Adipocyte (in vitro differentiated cells): ENCODE measurements around the gene WHRN.

Experiments used
- DNase-seq: peaks from one replicate; pipeline ENCODE4 v3.0.0-alpha.2; 2015; ENCODE audit warnings: low read depth
- H3K27me3 ChIP-seq: replicated peaks from 2 replicates; pipeline ENCODE4 v1.7.0; 2013; ENCODE audit warnings: mild to moderate bottlenecking, low read length, moderate library complexity; ENCODE audit not compliant: control insufficient read depth, insufficient read depth
- H3K36me3 ChIP-seq: 2 replicates; pipeline ENCODE4 v1.7.0; 2013; ENCODE audit warnings: low read length, mild to moderate bottlenecking, moderate library complexity; ENCODE audit not compliant: control insufficient read depth, insufficient read depth, severe bottlenecking
- H3K4me1 ChIP-seq: 2 replicates; pipeline ENCODE4 v1.7.0; 2013; ENCODE audit warnings: mild to moderate bottlenecking, low read length, moderate library complexity; ENCODE audit not compliant: control insufficient read depth, insufficient read depth
- H3K4me3 ChIP-seq: 2 replicates; pipeline ENCODE4 v1.7.0; 2013; ENCODE audit warnings: mild to moderate bottlenecking, low read length, moderate library complexity
- H3K9ac ChIP-seq: 2 replicates; pipeline ENCODE4 v1.7.0; 2013; ENCODE audit warnings: mild to moderate bottlenecking, low read length, moderate library complexity
- H3K9me3 ChIP-seq: 2 replicates; pipeline ENCODE4 v1.7.0; 2013; ENCODE audit warnings: mild to moderate bottlenecking, low read length, moderate library complexity; ENCODE audit not compliant: control insufficient read depth

Gene WHRN

GRCh38 chr9:114505187-114506081 lies at the start of gene WHRN:
WHRN (minus strand) TSS chr9:114505473; CDS start chr9:114504801, 672 bp downstream.
- peak within 1 kb of the TSS; percentile 89 for H3K4me3 ChIP-seq
- H3K4me1 ChIP-seq = no peaks in the 10 kb centered on the region
- no peaks in the 10 kb centered on the region for H3K9me3 ChIP-seq
- peak; percentile 98 for DNase-seq
- H3K27me3 ChIP-seq = peaks cover 23% of the 10 kb centered on the region
- peak within 1 kb of the TSS; percentile 78 for H3K9ac ChIP-seq
- H3K36me3 ChIP-seq = no peaks in the 10 kb centered on the region

GRCh38 chr9:114553202-114553601 lies 47.9 kb upstream of the WHRN start:
- Histone ChIP-seq H3K36me3 (no peaks in the 10 kb centered on the region), H3K4me3 (no peak overlapping the region), H3K9me3 (peaks cover 3% of the 10 kb centered on the region), H3K9ac (no peak overlapping the region), H3K27me3 (no peaks in the 10 kb centered on the region), H3K4me1 (peaks cover 16% of the 10 kb centered on the region)
- no peak for DNase-seq

- Histone ChIP-seq H3K9me3 (peaks cover 7% of the 10 kb centered on the region), H3K4me3 (no peak overlapping the region), H3K4me1 (peaks cover 16% of the 10 kb centered on the region), H3K9ac (no peak overlapping the region), H3K36me3 (no peaks in the 10 kb centered on the region), H3K27me3 (no peaks in the 10 kb centered on the region)
- no peak for DNase-seq
These were observed 47.4 kb upstream of the WHRN start for GRCh38 chr9:114552706-114553105.

- Histone ChIP-seq H3K4me3 (no peak overlapping the region), H3K4me1 (peaks cover 16% of the 10 kb centered on the region), H3K36me3 (no peaks in the 10 kb centered on the region), H3K9me3 (peaks cover 7% of the 10 kb centered on the region), H3K27me3 (no peaks in the 10 kb centered on the region), H3K9ac (no peak overlapping the region)
- DNase-seq = peak; percentile 96
These were observed 46.7 kb upstream of the WHRN start for GRCh38 chr9:114551750-114552685.

- no peaks in the 10 kb centered on the region for H3K27me3 ChIP-seq
- no peaks in the 10 kb centered on the region for H3K36me3 ChIP-seq
- DNase-seq = no peak
- no peak overlapping the region for H3K9ac ChIP-seq
- H3K4me3 ChIP-seq = no peak overlapping the region
- H3K9me3 ChIP-seq = peaks cover 3% of the 10 kb centered on the region
- peaks cover 16% of the 10 kb centered on the region for H3K4me1 ChIP-seq
These were observed 44.5 kb upstream of the WHRN start for GRCh38 chr9:114549697-114550330.

- peaks cover 3% of the 10 kb centered on the region for H3K9me3 ChIP-seq
- peaks cover 7% of the 10 kb centered on the region for H3K4me1 ChIP-seq
- H3K4me3 ChIP-seq = no peak overlapping the region
- DNase-seq = no peak
- no peaks in the 10 kb centered on the region for H3K36me3 ChIP-seq
- no peak overlapping the region for H3K9ac ChIP-seq
- H3K27me3 ChIP-seq = peaks cover 7% of the 10 kb centered on the region
These were observed 41.6 kb upstream of the WHRN start for GRCh38 chr9:114546851-114547250.

- no peak for DNase-seq
- H3K27me3 ChIP-seq = peaks cover 7% of the 10 kb centered on the region
- H3K9ac ChIP-seq = no peak overlapping the region
- H3K4me3 ChIP-seq = no peak overlapping the region
- H3K4me1 ChIP-seq = peaks cover 3% of the 10 kb centered on the region
- H3K36me3 ChIP-seq = no peaks in the 10 kb centered on the region
- peaks cover 3% of the 10 kb centered on the region for H3K9me3 ChIP-seq
These were observed 39.8 kb upstream of the WHRN start for GRCh38 chr9:114545055-114545454.

GRCh38 chr9:114539701-114540380 lies 34.6 kb upstream of the WHRN start:
- Histone ChIP-seq H3K4me1 (peaks cover 6% of the 10 kb centered on the region), H3K27me3 (peaks cover 10% of the 10 kb centered on the region), H3K9ac (no peak overlapping the region), H3K36me3 (no peaks in the 10 kb centered on the region), H3K4me3 (no peak overlapping the region), H3K9me3 (no peaks in the 10 kb centered on the region)
- no peak for DNase-seq

GRCh38 chr9:114538241-114538640 lies 33.0 kb upstream of the WHRN start:
- peaks cover 6% of the 10 kb centered on the region for H3K4me1 ChIP-seq

GRCh38 chr9:114532561-114533237 lies 27.4 kb upstream of the WHRN start:
- Histone ChIP-seq H3K36me3 (no peaks in the 10 kb centered on the region), H3K27me3 (peaks cover 7% of the 10 kb centered on the region), H3K9me3 (no peaks in the 10 kb centered on the region), H3K4me3 (no peak overlapping the region), H3K4me1 (no peaks in the 10 kb centered on the region), H3K9ac (no peak overlapping the region)
- peak; percentile 27 for DNase-seq

More at GRCh38 chr9:114538241-114538640, 33.0 kb upstream of the WHRN start:
- Histone ChIP-seq H3K9me3 (no peaks in the 10 kb centered on the region), H3K4me3 (no peak overlapping the region), H3K36me3 (no peaks in the 10 kb centered on the region), H3K9ac (no peak overlapping the region), H3K27me3 (peaks cover 3% of the 10 kb centered on the region)
- DNase-seq = no peak
